Stimulated activated CD8-positive, alpha-beta memory T cell treated with anti-CD3 and anti-CD28 coated beads, Interleukin-7, amount 100 ng/mL, for 24 hours (primary cell): Measurements from ENCODE around the gene MXD3.
"Not testable (repeated sequence)": the region's sequence is repeated elsewhere in the genome, so short reads cannot be mapped to it uniquely, and the experiment has no call there.

Experiments
- DNase-seq: peaks from one replicate; pipeline ENCODE4 v3.0.0-alpha.2; 2020; ENCODE audit warnings: low read depth

MXD3 gene

GRCh38 chr5:177319913-177320588 is 8.4 kb upstream of the MXD3 start:
- DNase-seq, result no peak

GRCh38 chr5:177317959-177318377 is 6.3 kb upstream of the MXD3 start:
- peak; percentile 66 for DNase-seq

- no peak for DNase-seq
Measured at GRCh38 chr5:177316005-177316404, 4.3 kb upstream of the MXD3 start.

GRCh38 chr5:177315411-177315810 is 3.7 kb upstream of the MXD3 start:
- no peak for DNase-seq

- DNase-seq, result no peak
Measured at GRCh38 chr5:177314376-177315342, 3.0 kb upstream of the MXD3 start.

- DNase-seq, result no peak
Measured at GRCh38 chr5:177313561-177314259, 2.0 kb upstream of the MXD3 start.

- DNase-seq, result no peak
Measured at GRCh38 chr5:177312649-177313181, 1.0 kb upstream of the MXD3 start.

GRCh38 chr5:177311392-177311722 is 341 bp downstream of the MXD3 start:
- DNase-seq, result no peak

GRCh38 chr5:177310757-177311391 is 824 bp downstream of the MXD3 start:
- DNase-seq, result no peak

- no peak for DNase-seq
Measured at GRCh38 chr5:177310332-177310731, 1.4 kb downstream of the MXD3 start.

- DNase-seq, result peak; percentile 48
Measured at GRCh38 chr5:177309351-177310191, 2.1 kb downstream of the MXD3 start.

GRCh38 chr5:177308740-177309139 is 3.0 kb downstream of the MXD3 start:
- no peak for DNase-seq

GRCh38 chr5:177307544-177308363 is 3.9 kb downstream of the MXD3 start:
- DNase-seq, result no peak

- no peak for DNase-seq
Measured at GRCh38 chr5:177306674-177307543, 4.8 kb downstream of the MXD3 start.

- DNase-seq, result not testable (repeated sequence)
Measured at GRCh38 chr5:177306103-177306640, 5.5 kb downstream of the MXD3 start.

GRCh38 chr5:177304392-177305119 is 7.1 kb downstream of the MXD3 start:
- no peak for DNase-seq

- DNase-seq, result no peak
Measured at GRCh38 chr5:177303925-177304391, 7.7 kb downstream of the MXD3 start.
